HG02885 (cell line): ENCODE measurements around the gene DIP2B.

Experiments
- ATAC-seq: cut with Tn5 transposase; IDR thresholded peaks from one replicate; pipeline ENCODE4 v1.9.1; 2021; ENCODE audit warnings: mild to moderate bottlenecking; ENCODE audit not compliant: unreplicated experiment, poor library complexity

The DIP2B gene

DNA sequence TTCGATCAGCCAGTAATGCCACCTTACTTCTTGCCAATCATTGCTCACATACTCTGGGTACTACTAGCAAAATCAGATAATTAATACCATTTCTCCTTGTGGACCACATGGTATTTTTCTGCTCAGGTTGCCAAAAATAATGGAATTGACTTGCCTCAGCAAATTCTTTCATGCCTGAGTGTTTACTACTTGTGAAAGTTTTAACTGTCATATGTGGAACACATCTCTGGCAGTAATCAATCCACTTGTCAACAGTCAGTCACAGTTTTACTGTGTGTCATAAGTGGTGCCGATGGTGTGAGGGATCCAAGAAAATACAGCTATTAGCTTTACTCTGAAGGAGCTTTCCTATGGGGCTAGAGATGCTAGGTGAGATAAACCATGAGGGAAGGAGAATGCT is 203.8 kb downstream of the DIP2B start:
- no peak for ATAC-seq

- no peak for ATAC-seq
Observed at GRCh38 chr12:50711121-50711520, 206.3 kb downstream of the DIP2B start.

DNA sequence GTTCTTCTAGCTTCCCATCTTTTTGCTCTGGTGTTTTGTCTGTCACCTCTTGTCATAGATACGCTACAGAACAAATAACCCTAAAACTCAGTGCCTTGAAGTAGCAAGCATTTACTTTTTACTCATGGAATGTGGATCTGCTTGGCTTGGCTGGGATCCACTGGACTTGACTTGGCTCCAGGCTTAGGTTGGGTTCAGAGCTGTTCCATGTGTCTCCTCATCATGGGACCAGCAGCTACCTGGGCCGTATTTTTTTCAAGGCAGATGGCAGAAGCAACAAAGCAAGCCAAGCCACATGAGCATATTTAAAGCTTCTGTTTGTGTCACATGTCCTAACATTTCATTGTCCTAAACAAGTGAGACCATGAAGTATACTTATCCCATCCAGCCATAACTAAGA is 210.4 kb downstream of the DIP2B start:
- ATAC-seq, result no peak

GRCh38 chr12:50718760-50719159 is 214.0 kb downstream of the DIP2B start:
- no peak for ATAC-seq

GRCh38 chr12:50720085-50720484 is 215.3 kb downstream of the DIP2B start:
- no peak for ATAC-seq

DNA sequence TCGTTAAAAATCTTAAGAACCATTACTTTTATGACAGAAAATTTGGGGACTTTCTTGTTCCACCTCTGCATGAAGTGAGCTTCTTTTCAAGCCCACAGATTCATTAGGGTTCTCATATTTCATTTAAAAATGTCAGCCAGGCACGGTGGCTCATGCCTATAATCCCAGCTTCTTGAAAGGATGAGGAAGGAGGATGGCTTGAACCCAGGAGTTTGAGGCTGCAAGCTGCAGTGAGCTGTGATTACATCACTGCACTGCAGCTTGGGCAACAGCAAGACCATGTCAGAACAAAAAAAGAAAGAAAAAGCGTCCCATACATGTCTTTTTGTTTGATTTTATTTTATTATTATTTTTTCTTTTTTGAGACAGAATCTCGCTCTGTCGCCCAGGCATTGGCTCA is 215.7 kb downstream of the DIP2B start:
- no peak for ATAC-seq

- no peak for ATAC-seq
Observed at GRCh38 chr12:50723865-50724264, 219.1 kb downstream of the DIP2B start.

GRCh38 chr12:50725011-50725942 is 220.5 kb downstream of the DIP2B start:
- no peak for ATAC-seq

DNA sequence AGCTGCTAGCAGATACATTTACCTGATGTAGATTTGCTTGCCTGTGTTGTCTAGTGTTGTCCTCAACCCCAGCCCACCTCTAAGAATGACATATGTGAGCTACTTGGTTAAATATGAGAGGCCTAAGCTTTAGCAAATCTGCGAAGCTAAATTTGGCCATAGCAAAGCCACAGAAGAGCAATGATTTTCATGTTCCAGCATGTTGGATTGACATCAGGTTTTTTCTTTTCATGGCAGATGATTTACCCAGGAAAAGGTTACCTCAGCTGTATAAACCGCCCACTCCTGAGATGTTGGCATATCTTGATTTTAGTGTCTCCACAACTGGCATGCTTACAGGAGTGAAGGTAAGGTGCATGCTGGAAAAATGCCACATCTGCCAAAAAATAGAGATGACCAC is 222.7 kb downstream of the DIP2B start:
- ATAC-seq, result no peak

- no peak for ATAC-seq
Observed at GRCh38 chr12:50728417-50728816, 223.6 kb downstream of the DIP2B start.

- ATAC-seq, result no peak
Observed at GRCh38 chr12:50728841-50729240, 224.1 kb downstream of the DIP2B start.

DNA sequence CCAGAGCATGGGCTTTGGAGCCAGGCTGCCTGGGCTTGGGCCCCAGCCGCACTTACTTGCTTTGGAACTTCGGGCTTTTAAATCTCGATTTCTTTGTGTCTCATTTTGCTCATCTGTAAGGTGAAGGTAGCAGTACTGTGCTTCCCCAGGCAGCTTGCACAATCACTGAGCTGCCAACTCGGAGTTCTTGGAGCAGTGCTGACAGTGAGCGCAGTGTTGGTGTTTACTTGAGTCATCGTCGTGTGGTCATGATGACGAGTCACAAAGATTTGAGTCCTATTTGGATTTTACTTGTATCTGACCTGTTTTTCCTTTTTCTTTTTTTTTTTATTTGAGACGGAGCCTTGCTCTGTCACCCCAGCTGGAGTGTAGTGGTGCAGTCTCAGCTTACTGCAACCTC is 227.8 kb downstream of the DIP2B start:
- no peak for ATAC-seq

GRCh38 chr12:50733706-50734105 is 228.9 kb downstream of the DIP2B start:
- ATAC-seq, result no peak

GRCh38 chr12:50734409-50735263 is 229.9 kb downstream of the DIP2B start:
- no peak for ATAC-seq

- ATAC-seq, result no peak
Observed at GRCh38 chr12:50739611-50740010, 234.8 kb downstream of the DIP2B start.

DNA sequence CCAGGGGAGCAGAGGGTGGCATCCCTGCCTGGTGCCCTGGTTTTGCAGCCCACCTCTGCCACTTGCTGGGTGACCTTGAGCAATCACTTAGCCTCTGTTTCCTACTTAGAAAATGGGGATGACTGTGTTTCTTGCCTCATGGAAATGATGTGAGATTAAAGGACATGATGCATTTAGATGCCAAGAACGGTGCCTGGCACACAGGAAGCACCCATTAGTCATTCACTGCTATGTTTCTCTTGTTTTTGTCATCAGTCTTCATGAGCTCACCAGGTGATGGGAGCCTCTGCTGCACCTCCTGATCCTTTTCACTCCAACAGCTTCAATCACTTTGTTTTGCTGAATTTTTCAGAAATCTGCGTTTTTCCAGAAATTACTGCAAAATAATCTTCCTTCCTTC is 235.5 kb downstream of the DIP2B start:
- ATAC-seq, result no peak

DNA sequence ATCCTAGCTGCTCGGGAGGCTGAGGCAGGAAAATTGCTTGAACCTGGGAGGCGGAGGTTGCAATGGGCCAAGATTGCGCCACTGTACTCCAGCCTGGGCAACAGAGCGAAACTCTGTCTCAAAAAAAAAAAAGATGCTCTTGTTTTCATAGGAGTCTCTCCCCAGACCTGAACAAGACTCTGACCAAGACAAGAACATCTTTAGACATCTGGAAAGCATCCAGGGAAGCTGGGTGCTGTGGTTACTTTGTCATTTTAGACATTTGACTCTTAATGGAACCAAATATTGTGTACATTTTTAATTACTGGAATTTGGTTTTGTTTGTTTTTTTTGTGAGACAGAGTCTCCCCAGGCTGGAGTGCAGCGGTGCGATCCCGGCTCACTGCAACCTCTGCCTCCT is 238.0 kb downstream of the DIP2B start:
- no peak for ATAC-seq

DNA sequence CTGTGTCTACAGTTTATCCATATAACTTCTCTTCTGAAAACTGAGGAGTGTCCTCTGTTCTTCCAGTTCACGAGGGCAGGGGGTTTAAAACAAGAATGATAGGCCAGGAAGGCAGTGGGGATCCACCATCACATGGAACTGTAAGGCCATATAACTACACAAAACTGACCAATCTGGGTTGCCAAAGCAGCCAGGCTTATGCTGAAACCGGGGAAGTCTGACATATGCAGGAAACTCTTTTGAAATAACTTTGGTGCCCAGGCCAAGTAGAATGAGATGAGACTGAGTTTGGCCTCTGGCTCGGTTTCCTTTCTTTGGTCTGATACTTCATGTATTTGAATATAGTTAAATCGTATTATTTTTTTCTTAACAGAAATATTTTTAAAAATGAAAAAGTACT is 241.1 kb downstream of the DIP2B start:
- ATAC-seq, result no peak

DNA sequence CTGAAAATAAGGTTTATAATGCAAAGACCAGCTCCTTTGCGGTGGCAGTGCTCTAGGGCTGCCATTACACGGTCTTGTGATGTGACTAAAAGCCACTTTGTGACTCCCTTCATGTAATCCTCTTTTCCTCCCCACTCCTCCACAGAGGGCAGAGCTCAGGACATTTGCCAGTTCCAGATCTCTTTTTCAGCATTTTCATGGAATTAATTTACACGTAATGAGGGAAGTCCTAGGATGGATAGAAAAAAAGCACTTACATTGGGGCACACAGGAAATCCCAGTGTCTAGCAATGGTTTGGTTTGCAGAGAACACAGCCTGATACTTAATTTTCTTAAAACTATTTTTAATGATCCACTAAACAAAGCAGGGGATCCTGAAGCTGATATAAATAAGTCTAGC is 241.6 kb downstream of the DIP2B start:
- ATAC-seq, result no peak

- ATAC-seq, result no peak
Observed at GRCh38 chr12:50747817-50748216, 243.0 kb downstream of the DIP2B start.

GRCh38 chr12:50749459-50749882 is 244.7 kb downstream of the DIP2B start:
- no peak for ATAC-seq
